SKM-1 treated with dmso at 0.1 percent for 144 hours (cell line): ENCODE results near the gene WWOX.

ENCODE experiments used
- DNase-seq: peaks from one replicate; lab custom pipeline; 2025; ENCODE audit not compliant: unreplicated experiment; lab: John Stamatoyannopoulos, UW

Gene WWOX

DNA sequence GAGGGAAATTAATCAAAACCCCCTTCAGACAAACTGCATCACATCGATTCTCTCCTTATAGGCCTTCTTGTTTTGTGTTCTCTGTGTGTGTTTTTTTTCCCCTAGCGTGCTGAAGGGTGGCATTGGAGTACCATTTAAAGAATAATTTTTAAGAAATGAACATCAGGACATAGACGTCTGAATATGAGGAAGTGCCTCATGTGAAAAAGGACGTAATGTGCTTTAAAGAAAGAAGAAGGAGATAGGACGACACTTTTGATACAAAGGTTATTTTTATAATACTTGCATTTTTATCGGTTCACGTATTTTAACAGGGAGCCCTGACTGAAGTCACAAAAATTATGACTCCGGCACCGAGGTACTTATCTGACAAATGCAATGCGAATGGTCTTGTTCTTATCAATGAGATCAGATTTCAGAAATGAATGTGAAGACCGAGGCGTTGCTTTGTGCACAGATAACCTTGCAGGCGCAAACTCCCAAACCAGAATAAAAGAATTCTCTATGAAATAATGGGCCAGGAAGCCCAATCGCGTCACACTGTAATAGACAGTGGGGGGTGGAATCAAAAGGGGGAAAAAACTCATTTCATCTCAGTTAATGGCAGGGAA lies 894.8 kb downstream of the WWOX start:
- no peak for DNase-seq

- no peak for DNase-seq
Observed at GRCh38 chr16:78995441-78995840, 896.0 kb downstream of the WWOX start.

DNA sequence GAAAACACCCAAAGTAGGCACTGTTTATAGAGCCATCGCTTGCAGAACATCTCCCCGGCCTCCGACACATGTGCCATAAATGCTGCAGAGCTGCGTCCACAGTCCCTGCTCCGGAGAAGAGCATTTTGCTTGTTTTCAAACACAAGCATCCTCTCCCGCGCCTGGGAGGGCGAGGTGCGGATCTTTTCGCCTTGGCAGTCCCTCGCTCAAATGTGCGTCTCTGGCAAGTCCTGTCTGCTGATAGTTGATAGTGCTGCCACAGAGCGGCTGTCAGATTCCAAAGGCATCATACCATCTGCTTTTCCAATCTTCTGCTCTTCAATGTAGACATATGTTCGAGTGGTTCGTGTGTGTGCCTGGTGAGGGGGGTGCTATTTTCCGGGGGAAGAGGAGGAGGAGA lies 897.3 kb downstream of the WWOX start:
- DNase-seq: no peak

- no peak for DNase-seq
Observed at GRCh38 chr16:78998879-78999278, 899.4 kb downstream of the WWOX start.

GRCh38 chr16:79001156-79001967 lies 901.9 kb downstream of the WWOX start:
- no peak for DNase-seq

DNA sequence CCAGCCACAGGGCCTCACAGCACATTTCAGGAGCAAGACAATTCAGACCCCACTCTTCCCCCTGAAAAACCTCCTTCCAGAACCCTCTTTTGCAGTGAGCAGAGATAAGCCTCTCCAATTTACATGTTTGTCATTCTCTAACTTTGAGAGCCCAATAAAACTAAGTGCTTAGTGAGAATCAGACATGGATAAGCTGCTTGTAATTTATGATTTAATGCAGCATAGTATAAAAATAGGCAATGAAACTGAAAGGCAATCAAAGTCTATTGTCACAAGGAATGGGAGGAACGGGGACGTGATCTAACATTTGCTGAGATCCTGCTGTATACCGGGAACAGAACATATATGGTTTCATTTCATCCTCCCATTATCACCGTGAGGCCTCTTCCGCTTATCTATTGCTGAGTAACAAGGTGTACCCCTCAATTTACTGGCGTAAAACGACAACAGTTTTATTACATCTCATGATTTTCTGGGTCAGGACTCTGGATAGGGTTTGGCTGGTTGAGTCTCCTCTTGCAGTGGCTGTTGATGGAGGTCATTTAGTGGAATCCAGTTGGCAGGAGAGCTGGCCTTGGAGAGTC lies 903.7 kb downstream of the WWOX start:
- no peak for DNase-seq

DNA sequence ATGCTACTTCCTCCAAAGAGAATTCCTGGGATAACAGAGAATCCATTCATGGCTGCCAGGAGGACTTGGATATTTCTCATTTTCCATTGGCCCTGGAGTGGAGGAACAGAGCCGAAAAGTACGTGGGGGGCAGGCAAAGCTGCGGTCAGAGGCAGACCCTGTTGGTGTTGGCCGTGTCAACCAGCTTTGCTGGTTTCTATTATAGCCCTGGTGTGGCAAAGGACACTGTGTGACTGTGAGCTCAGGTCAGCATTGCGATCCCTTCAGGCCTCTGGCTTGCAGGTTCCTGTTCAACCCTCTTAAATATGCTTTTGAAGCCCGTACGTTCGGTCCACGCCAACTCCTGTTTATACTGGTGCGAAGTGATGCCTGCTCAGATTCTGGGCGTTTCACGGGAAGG lies 904.9 kb downstream of the WWOX start:
- no peak for DNase-seq

DNA sequence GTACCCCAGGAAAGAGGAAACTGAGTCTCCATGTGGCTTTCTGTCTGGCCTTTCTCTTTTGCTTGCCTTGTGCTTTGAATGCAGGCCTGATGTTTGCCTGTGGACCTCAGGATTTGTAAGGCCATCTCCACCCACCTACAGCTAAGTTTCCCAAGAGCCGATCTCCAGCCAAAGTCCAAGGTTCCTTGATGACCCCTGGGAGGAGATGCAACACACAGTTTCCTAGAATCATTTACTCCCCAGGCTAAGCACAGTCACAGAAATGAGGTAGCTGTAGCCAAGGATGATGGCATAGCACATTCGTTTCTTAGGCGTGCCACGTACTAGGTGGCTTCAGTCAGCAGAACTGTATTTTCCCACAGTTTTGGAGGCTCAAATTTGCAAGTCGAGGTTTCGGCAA lies 905.6 kb downstream of the WWOX start:
- no peak for DNase-seq

DNA sequence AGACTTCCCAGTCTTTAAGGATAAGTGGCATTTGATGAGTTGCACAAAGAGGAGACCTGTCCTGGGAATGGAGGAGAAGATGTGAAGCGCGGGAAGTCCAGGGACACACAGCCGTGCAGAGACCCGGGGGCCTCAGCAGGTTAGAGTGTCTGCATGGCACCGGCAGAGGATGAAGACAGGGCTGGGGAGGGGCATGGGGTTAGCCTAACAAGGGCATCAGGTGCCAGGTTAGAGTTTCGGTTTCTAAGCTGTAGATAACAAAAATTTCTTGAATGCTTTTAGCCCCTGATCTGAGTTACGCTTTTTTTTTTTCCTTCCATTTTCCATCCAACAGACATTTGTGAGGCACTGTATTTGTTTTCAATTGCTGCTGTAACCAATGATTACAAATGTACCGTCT lies 906.8 kb downstream of the WWOX start:
- no peak for DNase-seq

DNA sequence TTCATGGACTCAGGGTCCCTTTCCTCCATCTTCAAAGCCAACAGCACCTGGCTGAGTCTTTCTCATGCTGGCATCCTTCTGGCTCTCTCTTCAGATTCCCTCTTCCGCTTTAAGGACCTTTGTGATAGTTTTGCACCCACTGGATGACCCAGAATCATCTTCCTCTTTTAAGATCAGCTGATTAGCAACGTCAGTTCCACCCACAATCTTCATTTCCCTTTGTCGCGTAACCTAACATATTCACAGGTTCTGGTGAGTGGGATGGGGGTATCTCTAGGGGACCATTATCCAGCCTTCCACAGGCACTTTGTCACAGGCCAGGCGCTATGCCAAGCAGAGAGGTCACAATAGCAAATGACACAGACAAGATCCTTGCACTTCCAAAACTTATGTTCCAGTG lies 907.3 kb downstream of the WWOX start:
- no peak for DNase-seq

DNA sequence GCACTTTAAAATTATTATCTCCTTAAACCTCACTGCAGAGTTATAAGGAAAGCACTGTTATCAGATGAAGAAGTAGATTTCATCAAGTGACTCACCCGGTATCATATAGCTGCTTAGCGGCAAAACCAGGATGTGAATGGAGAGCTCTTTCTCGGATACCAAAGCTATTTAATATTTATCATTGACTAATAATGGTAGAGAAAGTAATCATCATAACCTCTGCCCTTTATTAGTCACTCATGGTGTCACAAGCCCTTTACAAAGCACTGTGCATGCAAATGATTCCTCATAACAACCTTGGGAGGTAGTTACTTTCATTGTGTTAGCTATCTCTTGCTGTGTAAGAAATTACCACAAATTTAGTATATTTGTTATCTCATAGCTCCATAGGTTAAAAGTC lies 908.2 kb downstream of the WWOX start:
- no peak for DNase-seq

- DNase-seq: no peak
Observed at GRCh38 chr16:79008036-79008868, 908.8 kb downstream of the WWOX start.

DNA sequence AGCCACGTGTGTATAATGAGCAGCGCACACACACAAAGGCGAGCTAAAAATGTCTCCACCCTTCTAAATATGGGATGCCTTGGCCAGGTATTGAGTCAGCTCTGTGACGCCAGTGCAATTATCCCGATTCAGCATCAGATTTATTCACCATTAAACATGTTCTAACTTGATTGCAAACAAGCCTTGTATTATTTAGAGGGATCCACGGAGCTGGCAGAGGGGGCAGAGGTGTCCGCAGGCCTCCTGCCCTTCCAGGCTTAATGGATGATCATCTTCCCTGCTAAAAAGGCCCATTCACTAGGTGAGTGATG lies 909.4 kb downstream of the WWOX start:
- no peak for DNase-seq

DNA sequence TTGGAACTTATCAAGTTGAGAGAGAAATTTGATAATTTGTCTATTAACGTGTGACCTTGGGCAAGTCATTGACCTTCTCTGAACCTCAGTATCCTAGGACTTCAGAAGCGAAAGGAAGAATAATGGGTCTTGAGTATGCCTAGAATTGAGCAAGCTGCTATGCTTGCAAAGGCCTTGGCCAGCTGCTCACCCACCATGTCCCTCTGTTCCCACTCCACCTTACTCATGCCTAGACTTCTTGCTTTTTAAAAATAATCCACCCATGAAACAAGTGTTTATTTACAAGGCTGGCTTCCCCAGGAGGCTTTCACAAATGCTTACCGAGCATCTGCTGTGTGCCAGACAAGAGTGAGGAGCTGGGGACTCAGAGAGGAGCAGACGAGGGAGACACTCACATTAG lies 910.4 kb downstream of the WWOX start:
- no peak for DNase-seq

DNA sequence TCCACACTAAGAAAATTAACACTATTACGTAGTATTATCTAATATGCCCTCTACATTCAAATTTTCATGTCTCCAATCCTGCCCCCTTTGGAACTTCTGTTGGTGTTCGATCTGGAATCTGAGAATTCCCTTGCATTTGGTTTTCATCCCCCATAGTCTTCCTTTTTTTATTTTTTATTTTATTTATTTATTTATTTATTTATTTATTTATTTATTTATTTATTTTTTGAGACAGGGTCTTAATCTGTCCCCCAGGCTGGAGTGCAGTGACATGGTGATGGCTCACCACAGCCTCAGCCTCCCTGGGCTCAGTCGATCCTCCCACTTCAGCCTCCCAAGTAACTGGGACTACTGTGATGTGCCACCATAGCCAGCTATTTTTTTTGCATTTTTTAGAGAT lies 911.8 kb downstream of the WWOX start:
- DNase-seq: no peak

DNA sequence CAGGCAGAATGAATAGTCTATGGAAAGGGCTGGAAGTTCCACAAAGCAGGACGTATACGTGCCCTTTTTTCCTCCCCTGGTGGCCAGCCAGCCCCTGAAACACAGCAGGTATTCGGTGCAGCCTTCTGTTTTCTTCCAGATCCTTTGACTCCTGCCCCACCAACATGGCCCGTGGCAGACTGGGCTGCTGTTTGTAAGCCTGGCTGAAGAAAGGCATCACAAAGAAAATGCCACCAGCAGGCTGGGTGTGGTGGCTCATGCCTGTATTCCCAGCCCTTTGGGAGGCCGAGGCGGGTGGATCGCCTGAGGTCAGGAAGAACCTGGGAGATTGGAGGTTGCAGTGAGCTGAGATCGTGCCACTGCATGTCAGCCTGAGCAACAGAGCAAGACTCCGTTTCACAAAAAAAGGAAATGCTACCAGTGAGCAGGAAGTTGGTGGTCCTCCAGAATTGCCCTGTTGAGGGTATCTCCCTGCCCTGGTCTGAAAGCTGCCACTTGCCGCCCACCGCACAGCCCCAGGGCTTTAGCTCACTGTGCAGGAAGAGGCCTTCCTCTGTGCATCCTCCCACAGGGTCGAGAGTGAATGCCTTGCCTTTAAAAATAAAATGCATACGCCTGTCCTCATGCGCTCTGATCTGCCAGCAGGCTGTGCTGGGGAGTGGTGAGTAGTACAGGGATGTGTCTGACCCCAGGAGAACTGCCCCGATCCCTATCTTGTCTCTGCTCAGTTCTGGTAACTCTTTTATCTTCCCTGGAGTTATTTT lies 913.4 kb downstream of the WWOX start:
- no peak for DNase-seq

- DNase-seq: no peak
Observed at GRCh38 chr16:79013930-79014660, 914.6 kb downstream of the WWOX start.

GRCh38 chr16:79018650-79019429 lies 919.4 kb downstream of the WWOX start:
- DNase-seq: no peak

DNA sequence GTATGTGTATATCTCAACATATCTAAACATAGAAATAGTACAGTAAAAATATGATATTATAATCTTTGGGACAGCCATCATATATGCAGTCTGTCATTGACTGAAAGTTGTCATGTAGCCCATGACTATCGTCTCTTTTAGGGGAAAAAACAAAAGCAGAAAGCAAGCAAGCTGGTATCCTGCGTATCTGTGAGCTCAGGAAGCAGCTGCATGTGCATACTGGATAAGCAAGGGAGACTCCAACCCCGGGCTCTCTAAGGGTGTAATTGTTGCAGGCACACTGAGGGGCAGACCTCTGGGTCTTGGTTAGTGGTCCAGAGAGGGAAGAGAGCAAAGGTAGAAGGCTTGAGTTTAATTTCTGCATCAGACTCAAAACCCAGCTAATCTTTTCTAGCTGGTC lies 920.0 kb downstream of the WWOX start:
- no peak for DNase-seq
